Measurements from ENCODE around the gene KAT6B. TPM values are rescaled to one million over a fixed set of nuclear protein-coding genes. Genes with fewer than 3 reads are reported as not detected.

The KAT6B gene
- polyA plus RNA-seq, 1 donor from 2014 or later: 11.5 TPM

GRCh38 chr10:74890460-74890859 is 64.1 kb downstream of the KAT6B start:
- Histone ChIP-seq H3K36me3 (ENCODE audit: insufficient read depth, low read length) (no peaks in the 10 kb centered on the region), H3K9ac (ENCODE audit: low read length) (no peak overlapping the region), H3K4me3 (ENCODE audit: low read length) (no peak overlapping the region), H3K9me3 (ENCODE audit: low read length) (no peaks in the 10 kb centered on the region), H2AFZ (ENCODE audit: low read depth, low read length) (no peak overlapping the region), H3K27ac (ENCODE audit: low read length) (no peak overlapping the region), H3K79me2 (replicated peaks; ENCODE audit: insufficient read depth, low read length) (peaks cover 34% of the 10 kb centered on the region), H3F3A (ENCODE audit: insufficient read depth, low read length, poor library complexity, severe bottlenecking) (no peaks in the 10 kb centered on the region), H4K20me1 (ENCODE audit: insufficient read depth) (no peaks in the 10 kb centered on the region), H3K27me3 (ENCODE audit: insufficient read depth, low read depth, low read length) (no peaks in the 10 kb centered on the region), H3K9me2 (ENCODE audit: insufficient read depth, low read length) (no peaks in the 10 kb centered on the region), H3K4me2 (ENCODE audit: low read length) (no peak overlapping the region)
- TF ChIP-seq RAD21 (conservative IDR thresholded peaks at IDR 0.05) (no peak), POLR2AphosphoS5 (IDR thresholded peaks at IDR 0.05) (no peak), SMC3 (conservative IDR thresholded peaks at IDR 0.05; ENCODE audit: poor library complexity) (no peak), CTCF (IDR thresholded peaks at IDR 0.05; ENCODE audit: poor library complexity, severe bottlenecking) (no peak), TAF1 (IDR thresholded peaks at IDR 0.05; ENCODE audit: low read depth) (no peak), REST (IDR thresholded peaks at IDR 0.05; ENCODE audit: borderline replicate concordance) (no peak), EZH2 (IDR thresholded peaks at IDR 0.05; ENCODE audit: borderline replicate concordance, insufficient read depth, low read length, poor library complexity, severe bottlenecking) (no peak), MXI1 (conservative IDR thresholded peaks at IDR 0.05; ENCODE audit: poor library complexity, severe bottlenecking) (no peak), EP300 (conservative IDR thresholded peaks at IDR 0.05; ENCODE audit: poor library complexity, severe bottlenecking) (no peak)

- H3F3A ChIP-seq (ENCODE audit: insufficient read depth, low read length, poor library complexity, severe bottlenecking): no peaks in the 10 kb centered on the region
- no peaks in the 10 kb centered on the region for H3K36me3 ChIP-seq (ENCODE audit: insufficient read depth, low read length)
- H3K27me3 ChIP-seq (ENCODE audit: insufficient read depth, low read depth, low read length): no peaks in the 10 kb centered on the region
- no peak for TF ChIP-seq MXI1 (conservative IDR thresholded peaks at IDR 0.05; ENCODE audit: poor library complexity, severe bottlenecking)
- no peak for TF ChIP-seq CTCF (IDR thresholded peaks at IDR 0.05; ENCODE audit: poor library complexity, severe bottlenecking)
- no peak for TF ChIP-seq POLR2AphosphoS5 (IDR thresholded peaks at IDR 0.05)
- no peak for TF ChIP-seq SMC3 (conservative IDR thresholded peaks at IDR 0.05; ENCODE audit: poor library complexity)
- no peaks in the 10 kb centered on the region for H3K9me2 ChIP-seq (ENCODE audit: insufficient read depth, low read length)
- H3K4me2 ChIP-seq (ENCODE audit: low read length): no peak overlapping the region
- no peak overlapping the region for H3K4me3 ChIP-seq (ENCODE audit: low read length)
- no peaks in the 10 kb centered on the region for H4K20me1 ChIP-seq (ENCODE audit: insufficient read depth)
- no peak overlapping the region for H2AFZ ChIP-seq (ENCODE audit: low read depth, low read length)
- no peak overlapping the region for H3K9ac ChIP-seq (ENCODE audit: low read length)
- H3K27ac ChIP-seq (ENCODE audit: low read length): no peak overlapping the region
- peaks cover 38% of the 10 kb centered on the region for H3K79me2 ChIP-seq (replicated peaks; ENCODE audit: insufficient read depth, low read length)
- H3K9me3 ChIP-seq (ENCODE audit: low read length): no peaks in the 10 kb centered on the region
Measured at GRCh38 chr10:74891053-74891452, 64.7 kb downstream of the KAT6B start.
